OCI-LY7 (cell line): Measurements from ENCODE around the gene DZANK1.

Experiments
- CTCF ChIP-seq: fragments of 200-600 bp; sonication (generic); conservative IDR thresholded peaks from 2 replicates; pipeline ENCODE4 v1.5.1; 2014; ENCODE audit warnings: mild to moderate bottlenecking, antibody characterized with exemption, low read length, moderate library complexity, mixed read lengths
- EZH2phosphoT487 ChIP-seq: fragments of 200-600 bp; sonication (generic); IDR thresholded peaks from 2 replicates; pipeline ENCODE4 v1.6.1; 2018; ENCODE audit warnings: low read depth, borderline replicate concordance, mild to moderate bottlenecking, mixed run types, antibody characterized with exemption, low read length, moderate library complexity, mixed read lengths

- TF ChIP-seq EZH2phosphoT487 (no peak), CTCF (no peak)
Observed at GRCh38 chr20:18403269-18403668, 63.6 kb downstream of the DZANK1 start.
